ENCODE measurements around the gene RAD51B.

The RAD51B gene

GRCh38 chr14:68486033-68486732 is 666.6 kb downstream of the RAD51B start:
- POLR2A ChIA-PET: no interaction called here
- Histone ChIP-seq H3K27ac (ENCODE audit: extremely low read depth, low read depth, low read length) (no peak overlapping the region), H3K36me3 (ENCODE audit: control insufficient read depth in 2 of 2, insufficient read depth in 1 of 2, low read length in 2 of 2) (no peaks in the 10 kb centered on the region), H3K9me3 (ENCODE audit: control insufficient read depth, insufficient read depth, low read depth, low read length) (no peaks in the 10 kb centered on the region), H3K4me3 (ENCODE audit: low read depth, low read length) (no peak overlapping the region), H3K4me1 (ENCODE audit: control insufficient read depth, insufficient read depth, low read length) (no peaks in the 10 kb centered on the region)
- TF ChIP-seq ZNF777 (tag by site-specific recombination; IDR thresholded peaks at IDR 0.05; ENCODE audit: borderline replicate concordance) (no peak), TRIM28 (IDR thresholded peaks at IDR 0.05; ENCODE audit: borderline replicate concordance, low read length) (no peak), ZBTB10 (tag by site-specific recombination; IDR thresholded peaks at IDR 0.05) (no peak), HIC1 (tag by site-specific recombination; IDR thresholded peaks at IDR 0.05) (no peak), ZNF707 (tag by site-specific recombination; IDR thresholded peaks at IDR 0.05) (no peak), ZBTB20 (tag by site-specific recombination; IDR thresholded peaks at IDR 0.05) (no peak), ZNF10 (tag by site-specific recombination; IDR thresholded peaks at IDR 0.05) (no peak), ZNF558 (tag by site-specific recombination; IDR thresholded peaks at IDR 0.05) (no peak), ZNF148 (tag by site-specific recombination; IDR thresholded peaks at IDR 0.05; ENCODE audit: borderline replicate concordance) (no peak), ZSCAN16 (tag by site-specific recombination; IDR thresholded peaks at IDR 0.05) (no peak), ZBTB26 (tag by site-specific recombination; optimal IDR thresholded peaks at IDR 0.05) (no peak), ZNF426 (tag by site-specific recombination; IDR thresholded peaks at IDR 0.05) (no peak), ZNF629 (tag by site-specific recombination; IDR thresholded peaks at IDR 0.05) (no peak), ZNF600 (tag by site-specific recombination; IDR thresholded peaks at IDR 0.05) (no peak), ZNF280D (tag by site-specific recombination; IDR thresholded peaks at IDR 0.05) (no peak), ZNF350 (tag by site-specific recombination; IDR thresholded peaks at IDR 0.05) (no peak)
- CTCF ChIA-PET: no interaction called here

Measured in HEK293 (cell line).